ENCODE data around the gene UBE2J2.

GRCh38 chr1:1243807-1244191 lies 29.9 kb downstream of the UBE2J2 start:
- TF ChIP-seq JUND (IDR thresholded peaks at IDR 0.05) (no peak), NR2F2 (IDR thresholded peaks at IDR 0.05) (no peak), CTCF (IDR thresholded peaks at IDR 0.05; ENCODE audit: low read depth, low read length, missing input control) (no peak), YY1 (IDR thresholded peaks at IDR 0.05) (no peak), RAD21 (IDR thresholded peaks at IDR 0.05) (no peak), ZBTB33 (IDR thresholded peaks at IDR 0.05) (no peak), MAX (IDR thresholded peaks at IDR 0.05) (no peak), TAF1 (conservative IDR thresholded peaks at IDR 0.05) (no peak)
